Skeletal muscle tissue (tissue), 4 donors: ENCODE measurements around the gene OTOG. TPM values are rescaled to one million over a fixed set of nuclear protein-coding genes. Genes with fewer than 3 reads are reported as not detected.
"Not testable (repeated sequence)": the region's sequence is repeated elsewhere in the genome, so short reads cannot be mapped to it uniquely, and the experiment has no call there.

Experiments
- H3K27ac ChIP-seq: one replicate; pipeline ENCODE4 v1.7.0; 2013; ENCODE audit warnings: mild to moderate bottlenecking, low read depth, low read length, inconsistent platforms
- H3K27me3 ChIP-seq, 3 donors: one replicate each; pipeline ENCODE4 v1.7.0; 2013; ENCODE audit warnings: low read length in 3 of 3; ENCODE audit not compliant: control insufficient read depth in 3 of 3, insufficient read depth in 3 of 3
- H3K36me3 ChIP-seq, 3 donors: one replicate each; pipeline ENCODE4 v1.7.0; 2013; ENCODE audit warnings: low read length in 3 of 3; ENCODE audit not compliant: control insufficient read depth in 3 of 3, insufficient read depth in 3 of 3
- H3K4me1 ChIP-seq, 3 donors: one replicate each; pipeline ENCODE4 v1.7.0; 2013; ENCODE audit warnings: low read length in 3 of 3, mild to moderate bottlenecking in 3 of 3; ENCODE audit not compliant: control insufficient read depth in 3 of 3, insufficient read depth in 3 of 3
- H3K4me3 ChIP-seq, 3 donors: one replicate each; pipeline ENCODE4 v1.7.0; 2013; ENCODE audit warnings: low read length in 3 of 3
- H3K9ac ChIP-seq, 3 donors: one replicate each; pipeline ENCODE4 v1.7.0; 2013; ENCODE audit warnings: low read length in 3 of 3, mild to moderate bottlenecking in 3 of 3, moderate library complexity in 2 of 3, low read depth in 1 of 3
- H3K9me3 ChIP-seq, 3 donors: one replicate each; pipeline ENCODE4 v1.7.0; 2013; ENCODE audit warnings: low read length in 3 of 3; ENCODE audit not compliant: control insufficient read depth in 3 of 3
- total RNA-seq: library from RNA; depleted of rRNA; stranded (reverse); fragments of >200 nt; gene quantifications from one replicate; pipeline ENCODE4 v1.2.3, GENCODE V29; 2014
- donor health status: Osteomylitis.

Gene OTOG
- total RNA-seq, 1 donor from 2014 or later: under 0.01 TPM

GRCh38 chr11:17613983-17614382 lies 66.9 kb downstream of the OTOG start:
- H3K27ac ChIP-seq: no peak overlapping the region
- no peaks in the 10 kb centered on the region for H3K9me3 ChIP-seq
- H3K4me3 ChIP-seq: no peak overlapping the region
- H3K27me3 ChIP-seq: peaks cover 0 to 7% (median 0%) of the 10 kb centered on the region in 3 donors
- H3K4me1 ChIP-seq: no peaks in the 10 kb centered on the region
- H3K9ac ChIP-seq: no peak overlapping the region
- H3K36me3 ChIP-seq: no peaks in the 10 kb centered on the region

- H3K9me3 ChIP-seq, H3K36me3 ChIP-seq, H3K9ac ChIP-seq, H3K27me3 ChIP-seq, H3K27ac ChIP-seq, H3K4me3 ChIP-seq, H3K4me1 ChIP-seq: not testable (repeated sequence)
Observed at GRCh38 chr11:17622711-17623110, 75.7 kb downstream of the OTOG start.

- H3K4me1 ChIP-seq: peaks cover 0 to 11% (median 6%) of the 10 kb centered on the region in 3 donors
- no peak overlapping the region for H3K27ac ChIP-seq
- no peaks in the 10 kb centered on the region for H3K36me3 ChIP-seq
- H3K9ac ChIP-seq: no peak overlapping the region
- H3K9me3 ChIP-seq: no peaks in the 10 kb centered on the region
- H3K4me3 ChIP-seq: no peak overlapping the region
- no peaks in the 10 kb centered on the region for H3K27me3 ChIP-seq
Observed at GRCh38 chr11:17629113-17629512, 82.1 kb downstream of the OTOG start.

GRCh38 chr11:17630936-17631335 lies 83.9 kb downstream of the OTOG start:
- H3K27me3 ChIP-seq: no peaks in the 10 kb centered on the region
- H3K27ac ChIP-seq: no peak overlapping the region
- H3K4me1 ChIP-seq: peaks cover 0 to 11% (median 6%) of the 10 kb centered on the region in 3 donors

GRCh38 chr11:17631702-17632365 lies 84.8 kb downstream of the OTOG start:
- H3K27ac ChIP-seq: no peak overlapping the region
- H3K4me3 ChIP-seq: no peak overlapping the region
- no peaks in the 10 kb centered on the region for H3K27me3 ChIP-seq
- no peaks in the 10 kb centered on the region for H3K9me3 ChIP-seq
- H3K4me1 ChIP-seq: peaks cover 0 to 11% (median 6%) of the 10 kb centered on the region in 3 donors
- no peak overlapping the region for H3K9ac ChIP-seq
- no peaks in the 10 kb centered on the region for H3K36me3 ChIP-seq

More at GRCh38 chr11:17630936-17631335, 83.9 kb downstream of the OTOG start:
- Histone ChIP-seq H3K9me3 (no peaks in the 10 kb centered on the region), H3K9ac (no peak overlapping the region), H3K4me3 (no peak overlapping the region), H3K36me3 (no peaks in the 10 kb centered on the region)

- Histone ChIP-seq H3K9me3 (no peaks in the 10 kb centered on the region), H3K27me3 (no peaks in the 10 kb centered on the region), H3K9ac (no peak overlapping the region), H3K4me3 (no peak overlapping the region), H3K36me3 (no peaks in the 10 kb centered on the region), H3K27ac (no peak overlapping the region), H3K4me1 (peaks cover 0 to 11% (median 6%) of the 10 kb centered on the region in 3 donors)
Observed at GRCh38 chr11:17633279-17633986, 86.4 kb downstream of the OTOG start.

- Histone ChIP-seq H3K27me3 (no peaks in the 10 kb centered on the region), H3K4me1 (peaks cover 0 to 11% (median 6%) of the 10 kb centered on the region in 3 donors), H3K4me3 (no peak overlapping the region), H3K9ac (no peak overlapping the region), H3K36me3 (no peaks in the 10 kb centered on the region), H3K27ac (no peak overlapping the region), H3K9me3 (no peaks in the 10 kb centered on the region)
Observed at GRCh38 chr11:17633987-17634775, 87.1 kb downstream of the OTOG start.

- Histone ChIP-seq H3K36me3 (no peaks in the 10 kb centered on the region), H3K9ac (no peak overlapping the region), H3K4me1 (peaks cover 0 to 11% (median 6%) of the 10 kb centered on the region in 3 donors), H3K9me3 (no peaks in the 10 kb centered on the region), H3K4me3 (no peak overlapping the region), H3K27ac (no peak overlapping the region), H3K27me3 (no peaks in the 10 kb centered on the region)
Observed at GRCh38 chr11:17634776-17635550, 87.9 kb downstream of the OTOG start.

- H3K4me1 ChIP-seq: peaks cover 0 to 10% (median 6%) of the 10 kb centered on the region in 3 donors
- no peaks in the 10 kb centered on the region for H3K27me3 ChIP-seq
- no peaks in the 10 kb centered on the region for H3K9me3 ChIP-seq
- no peaks in the 10 kb centered on the region for H3K36me3 ChIP-seq
- H3K4me3 ChIP-seq: no peak overlapping the region
- H3K27ac ChIP-seq: no peak overlapping the region
- H3K9ac ChIP-seq: no peak overlapping the region
Observed at GRCh38 chr11:17635551-17635938, 88.5 kb downstream of the OTOG start.
